Measurements from ENCODE around the gene PFKM.

PFKM gene

DNA sequence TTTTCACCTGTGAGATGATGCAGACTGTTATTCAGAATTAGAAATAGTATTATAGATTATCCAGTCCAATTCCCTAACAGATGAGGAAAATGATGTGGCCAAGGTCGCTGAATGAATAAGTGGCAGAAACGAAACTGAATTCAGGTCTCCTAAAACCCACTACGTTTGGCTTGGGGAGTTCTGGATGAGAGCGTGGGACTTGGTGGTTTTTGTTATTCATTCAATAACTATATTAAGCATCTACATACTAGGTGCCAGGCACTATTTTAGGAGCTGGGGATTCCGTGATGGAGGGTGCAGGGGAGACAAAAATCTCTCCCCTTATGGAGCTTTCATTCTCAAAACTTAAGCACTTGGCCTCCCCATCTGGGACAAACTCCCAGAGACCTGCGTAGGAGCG is 63.5 kb downstream of the PFKM start:
- Histone ChIP-seq H3K27ac (ENCODE audit: low read depth, low read length) (no peak overlapping the region), H3K9me3 (ENCODE audit: control insufficient read depth, insufficient read depth, low read length) (no peaks in the 10 kb centered on the region), H3K4me1 (ENCODE audit: control insufficient read depth, low read length) (peaks cover 25% of the 10 kb centered on the region), H4K20me1 (ENCODE audit: control insufficient read depth, insufficient read depth, low read depth, low read length) (no peaks in the 10 kb centered on the region), H3K4me2 (ENCODE audit: low read length) (peak overlapping the region; percentile 91), H3K36me3 (ENCODE audit: control insufficient read depth, low read length) (no peaks in the 10 kb centered on the region), H3F3A (ENCODE audit: control insufficient read depth, insufficient read depth) (peaks cover 6% of the 10 kb centered on the region; the same call in 1 of the 2 replicates), H3K4me3 (ENCODE audit: low read length) (peak overlapping the region; percentile 89), H3K9me2 (replicated peaks; ENCODE audit: control insufficient read depth, low read length) (no peaks in the 10 kb centered on the region), H3K27me3 (ENCODE audit: control insufficient read depth, low read length) (peaks cover 58% of the 10 kb centered on the region), H3K79me2 (ENCODE audit: control insufficient read depth, low read length) (no peaks in the 10 kb centered on the region)
- no peak for TF ChIP-seq EZH2phosphoT487 (IDR thresholded peaks at IDR 0.05; ENCODE audit: borderline replicate concordance, low read length)
- TF ChIP-seq, protein P1, sequence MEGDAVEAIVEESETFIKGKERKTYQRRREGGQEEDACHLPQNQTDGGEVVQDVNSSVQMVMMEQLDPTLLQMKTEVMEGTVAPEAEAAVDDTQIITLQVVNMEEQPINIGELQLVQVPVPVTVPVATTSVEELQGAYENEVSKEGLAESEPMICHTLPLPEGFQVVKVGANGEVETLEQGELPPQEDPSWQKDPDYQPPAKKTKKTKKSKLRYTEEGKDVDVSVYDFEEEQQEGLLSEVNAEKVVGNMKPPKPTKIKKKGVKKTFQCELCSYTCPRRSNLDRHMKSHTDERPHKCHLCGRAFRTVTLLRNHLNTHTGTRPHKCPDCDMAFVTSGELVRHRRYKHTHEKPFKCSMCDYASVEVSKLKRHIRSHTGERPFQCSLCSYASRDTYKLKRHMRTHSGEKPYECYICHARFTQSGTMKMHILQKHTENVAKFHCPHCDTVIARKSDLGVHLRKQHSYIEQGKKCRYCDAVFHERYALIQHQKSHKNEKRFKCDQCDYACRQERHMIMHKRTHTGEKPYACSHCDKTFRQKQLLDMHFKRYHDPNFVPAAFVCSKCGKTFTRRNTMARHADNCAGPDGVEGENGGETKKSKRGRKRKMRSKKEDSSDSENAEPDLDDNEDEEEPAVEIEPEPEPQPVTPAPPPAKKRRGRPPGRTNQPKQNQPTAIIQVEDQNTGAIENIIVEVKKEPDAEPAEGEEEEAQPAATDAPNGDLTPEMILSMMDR (IDR thresholded peaks at IDR 0.05; ENCODE audit: low read depth, low read length, poor library complexity, severe bottlenecking): no peak

DNA sequence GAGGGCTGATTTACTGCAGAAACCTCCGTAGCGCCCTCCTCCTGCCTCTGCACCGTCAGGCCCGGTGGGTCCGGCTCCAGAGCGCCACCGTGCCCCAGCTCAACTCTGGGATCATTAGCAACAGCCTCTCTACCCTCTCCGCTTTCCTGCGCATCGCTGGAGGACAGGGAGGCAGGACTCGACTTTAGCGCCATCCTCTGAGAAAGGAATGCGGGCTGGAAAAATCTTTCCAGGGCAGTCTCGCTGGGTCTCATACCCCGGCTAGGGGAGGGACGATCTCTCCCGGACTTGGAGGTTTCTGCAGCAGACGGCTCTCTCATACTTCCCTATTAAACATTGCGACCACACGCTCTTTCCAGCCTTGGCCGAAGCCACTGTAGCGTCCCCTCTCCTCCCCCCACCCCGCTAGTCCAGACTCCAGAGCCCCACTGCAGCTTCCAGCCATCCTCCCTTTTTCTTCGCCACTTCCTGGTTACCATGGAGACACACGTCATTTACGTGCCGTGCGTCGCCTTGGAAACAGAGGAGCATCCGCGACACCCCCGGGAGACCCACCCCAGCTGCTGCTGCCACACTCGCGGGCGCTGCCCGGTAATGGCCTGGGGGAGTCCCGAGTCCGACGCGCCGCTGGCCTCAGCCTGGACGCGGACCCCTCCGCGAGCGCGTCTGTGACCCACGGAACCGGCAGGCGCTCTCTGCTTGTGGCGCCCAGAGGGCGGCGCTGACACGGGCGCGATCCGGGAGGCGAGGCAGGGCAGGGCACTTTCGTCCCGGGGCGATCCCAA is 64.1 kb downstream of the PFKM start, which contains the start of gene CCDC184:
Gene CCDC184, plus strand, starts transcription at position 554 of the 785 bp plus-strand sequence. CDS start 479 bp downstream, outside the sequence.
- Histone ChIP-seq H3K27me3 (ENCODE audit: control insufficient read depth, low read length) (peaks cover 54% of the 10 kb centered on the region), H4K20me1 (ENCODE audit: control insufficient read depth, insufficient read depth, low read depth, low read length) (no peaks in the 10 kb centered on the region), H3F3A (ENCODE audit: control insufficient read depth, insufficient read depth) (peaks cover 6% of the 10 kb centered on the region; the same call in 1 of the 2 replicates), H3K79me2 (ENCODE audit: control insufficient read depth, low read length) (no peaks in the 10 kb centered on the region), H3K27ac (ENCODE audit: low read depth, low read length) (no peak within 1 kb of the TSS), H3K4me1 (ENCODE audit: control insufficient read depth, low read length) (peaks cover 25% of the 10 kb centered on the region), H3K9me2 (replicated peaks; ENCODE audit: control insufficient read depth, low read length) (no peaks in the 10 kb centered on the region), H3K9me3 (ENCODE audit: control insufficient read depth, insufficient read depth, low read length) (no peaks in the 10 kb centered on the region), H3K36me3 (ENCODE audit: control insufficient read depth, low read length) (no peaks in the 10 kb centered on the region), H3K4me2 (ENCODE audit: low read length) (peak within 1 kb of the TSS; percentile 91), H3K4me3 (ENCODE audit: low read length) (peak within 1 kb of the TSS; percentile 89)
- TF ChIP-seq, protein P1 (IDR thresholded peaks at IDR 0.05; ENCODE audit: low read depth, low read length, poor library complexity, severe bottlenecking): peak; percentile 70
- TF ChIP-seq EZH2phosphoT487 (IDR thresholded peaks at IDR 0.05; ENCODE audit: borderline replicate concordance, low read length): no peak

DNA sequence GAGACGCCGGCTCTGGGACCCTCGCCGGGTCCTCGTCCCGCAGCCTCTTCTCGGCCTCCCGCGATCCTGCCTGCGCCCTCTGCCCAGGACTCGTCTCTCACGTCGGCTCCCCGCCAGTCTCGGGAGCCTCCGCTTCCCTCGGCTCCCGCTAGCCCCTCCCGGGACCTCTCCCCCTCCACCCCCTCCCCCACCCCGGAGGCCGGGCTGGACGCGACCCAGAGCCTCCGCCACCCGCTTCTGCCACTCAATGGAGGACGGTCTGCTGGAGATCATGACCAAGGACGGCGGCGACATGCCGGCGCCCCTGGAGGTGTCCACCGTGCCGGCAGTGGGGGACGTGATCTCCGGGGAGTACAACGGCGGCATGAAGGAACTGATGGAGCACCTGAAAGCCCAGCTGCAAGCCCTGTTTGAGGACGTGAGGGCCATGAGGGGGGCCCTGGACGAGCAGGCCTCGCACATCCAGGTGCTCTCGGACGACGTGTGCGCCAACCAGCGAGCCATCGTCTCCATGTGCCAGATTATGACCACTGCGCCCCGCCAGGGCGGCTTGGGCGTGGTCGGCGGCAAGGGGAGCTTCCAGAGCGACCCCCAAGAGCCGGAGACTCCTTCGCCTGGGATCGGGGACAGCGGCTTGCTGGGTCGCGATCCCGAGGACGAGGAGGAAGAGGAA is 64.8 kb downstream of the PFKM start:
- Histone ChIP-seq H4K20me1 (ENCODE audit: control insufficient read depth, insufficient read depth, low read depth, low read length) (no peaks in the 10 kb centered on the region), H3K79me2 (ENCODE audit: control insufficient read depth, low read length) (no peaks in the 10 kb centered on the region), H3K27ac (ENCODE audit: low read depth, low read length) (no peak overlapping the region), H3K9me3 (ENCODE audit: control insufficient read depth, insufficient read depth, low read length) (no peaks in the 10 kb centered on the region), H3K9me2 (replicated peaks; ENCODE audit: control insufficient read depth, low read length) (no peaks in the 10 kb centered on the region), H3K4me1 (ENCODE audit: control insufficient read depth, low read length) (peaks cover 25% of the 10 kb centered on the region), H3K36me3 (ENCODE audit: control insufficient read depth, low read length) (no peaks in the 10 kb centered on the region), H3K4me2 (ENCODE audit: low read length) (peak overlapping the region; percentile 91), H3F3A (ENCODE audit: control insufficient read depth, insufficient read depth) (peaks cover 6% of the 10 kb centered on the region; the same call in 1 of the 2 replicates), H3K27me3 (ENCODE audit: control insufficient read depth, low read length) (peaks cover 48% of the 10 kb centered on the region), H3K4me3 (ENCODE audit: low read length) (peak overlapping the region; percentile 89)
- TF ChIP-seq EZH2phosphoT487 (IDR thresholded peaks at IDR 0.05; ENCODE audit: borderline replicate concordance, low read length): no peak
- TF ChIP-seq, protein P1 (IDR thresholded peaks at IDR 0.05; ENCODE audit: low read depth, low read length, poor library complexity, severe bottlenecking): no peak

Data from DOHH2 (cell line).